NCI-H1694 (cell line): ENCODE data around the gene FRAS1.
"Not testable (repeated sequence)": the region's sequence is repeated elsewhere in the genome, so short reads cannot be mapped to it uniquely, and the experiment has no call there.

ENCODE experiments used
- DNase-seq: peaks from one replicate; lab custom pipeline; 2025; lab: John Stamatoyannopoulos, UW

Gene FRAS1

DNA sequence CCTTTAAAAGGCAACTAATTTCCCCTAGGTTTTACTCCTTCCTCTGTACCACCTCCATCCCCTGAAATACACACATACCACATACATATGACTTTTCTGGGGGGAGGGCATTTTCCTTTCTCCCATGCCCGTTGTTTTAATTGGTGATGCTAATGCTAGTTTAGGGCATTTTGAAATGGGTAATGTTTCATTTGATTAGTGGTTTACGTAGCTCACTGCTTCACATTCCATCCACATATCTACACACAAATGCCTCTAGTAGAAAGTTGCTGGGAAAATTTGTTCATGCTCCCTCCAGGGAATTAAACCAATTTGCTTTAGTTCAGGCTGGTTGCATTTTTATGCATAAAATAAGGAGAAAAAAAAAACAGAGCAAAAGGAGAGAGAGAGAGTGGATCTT, 231.2 kb downstream of the FRAS1 start:
- no peak for DNase-seq

DNA sequence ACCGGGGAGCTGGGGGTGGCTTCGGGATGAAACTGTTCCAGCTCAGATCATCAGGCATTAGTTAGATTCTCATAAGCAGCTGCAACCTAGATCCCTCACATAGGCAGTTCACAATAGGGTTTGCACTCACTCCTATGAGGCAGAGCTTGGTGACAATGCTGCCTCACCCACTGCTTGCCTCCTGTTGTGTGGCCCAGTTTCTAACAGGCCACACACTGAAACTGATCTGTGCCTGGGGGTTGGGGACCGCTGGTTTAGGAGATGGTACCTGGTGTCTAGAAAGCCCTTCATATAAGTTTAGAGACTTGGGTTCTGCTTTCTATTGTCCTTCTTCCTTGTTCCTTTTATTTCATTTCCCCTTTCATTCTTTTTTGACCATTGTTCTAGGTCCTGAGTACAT, 234.2 kb downstream of the FRAS1 start:
- DNase-seq: no peak

DNA sequence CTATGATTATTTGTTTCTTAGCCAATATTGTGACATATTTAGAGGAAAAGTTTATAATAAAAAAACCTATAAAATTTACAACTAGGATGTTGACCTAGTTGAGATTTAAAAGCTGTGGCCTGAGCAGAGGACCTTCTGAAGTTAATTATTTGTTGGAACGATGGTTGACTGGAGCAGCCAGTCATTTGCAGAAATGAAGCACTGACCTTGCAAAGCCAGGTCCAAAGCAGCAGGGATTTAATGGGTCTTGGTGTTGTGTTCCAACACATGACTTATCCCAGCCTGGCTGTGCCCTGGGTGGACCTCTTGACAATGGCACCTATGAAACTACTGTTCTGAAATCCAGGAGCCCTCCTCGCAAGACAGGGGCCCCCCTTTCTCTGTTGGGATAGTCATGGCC, 235.2 kb downstream of the FRAS1 start:
- no peak for DNase-seq

DNA sequence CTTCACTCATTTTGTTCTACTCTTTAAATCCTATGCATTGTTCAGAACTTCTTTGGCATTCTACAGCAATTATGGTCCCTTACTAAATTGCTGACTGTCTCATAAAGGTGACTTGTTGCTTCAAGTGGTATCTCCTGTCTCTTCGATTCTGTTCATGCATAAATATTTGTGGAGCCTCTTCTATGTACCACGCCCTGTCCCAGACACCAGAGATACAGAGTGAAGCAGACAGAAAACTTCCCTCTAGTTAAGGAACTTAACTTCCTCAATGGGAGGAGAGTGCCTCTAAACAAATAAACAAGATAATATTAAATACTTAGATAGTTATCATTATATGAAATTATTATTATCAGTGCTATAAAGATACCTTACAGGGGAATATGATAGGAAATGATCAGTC, 235.7 kb downstream of the FRAS1 start:
- no peak for DNase-seq

DNA sequence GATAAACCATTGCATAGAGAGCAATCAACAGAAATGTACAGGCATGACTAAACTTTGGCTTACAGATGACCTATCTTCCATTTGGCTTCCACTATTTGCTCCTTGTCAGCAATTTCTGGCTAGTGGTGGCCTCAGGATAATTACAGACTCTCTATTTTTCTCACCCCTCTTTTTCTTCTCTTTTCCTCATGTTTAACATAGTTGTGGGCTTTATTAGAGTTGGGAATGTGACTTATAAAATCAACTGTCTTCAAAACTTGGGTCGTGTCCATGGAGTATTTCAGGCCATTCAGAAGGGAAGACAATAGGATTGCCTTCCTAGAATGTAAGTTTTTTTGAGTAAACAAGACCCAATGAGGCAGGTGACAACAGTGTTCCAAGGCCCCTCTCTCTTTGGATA, 236.2 kb downstream of the FRAS1 start:
- DNase-seq: no peak

DNA sequence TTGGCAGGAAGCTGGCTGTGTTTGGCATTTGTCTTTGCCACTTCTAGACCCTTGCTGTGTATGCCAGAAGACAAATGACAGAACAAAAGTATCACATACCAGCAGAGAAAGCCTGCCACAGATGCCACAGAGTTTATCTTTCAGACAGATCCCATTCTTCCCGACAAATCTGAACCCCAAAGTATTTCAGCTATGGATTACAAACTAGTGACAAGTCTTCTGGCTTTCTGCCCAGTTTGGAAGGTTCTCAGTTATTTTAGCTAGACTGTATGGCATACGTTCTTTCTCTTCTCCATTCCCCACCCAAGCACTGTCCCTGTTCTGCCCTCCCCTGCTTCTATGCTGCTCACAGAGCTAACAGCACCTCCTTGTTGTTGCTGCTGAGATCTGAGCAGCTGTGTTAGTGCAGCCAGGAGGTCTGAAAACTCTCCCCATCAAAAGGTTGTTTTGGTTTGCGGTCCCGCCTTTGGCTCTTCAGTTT, 236.7 kb downstream of the FRAS1 start:
- DNase-seq: no peak

DNA sequence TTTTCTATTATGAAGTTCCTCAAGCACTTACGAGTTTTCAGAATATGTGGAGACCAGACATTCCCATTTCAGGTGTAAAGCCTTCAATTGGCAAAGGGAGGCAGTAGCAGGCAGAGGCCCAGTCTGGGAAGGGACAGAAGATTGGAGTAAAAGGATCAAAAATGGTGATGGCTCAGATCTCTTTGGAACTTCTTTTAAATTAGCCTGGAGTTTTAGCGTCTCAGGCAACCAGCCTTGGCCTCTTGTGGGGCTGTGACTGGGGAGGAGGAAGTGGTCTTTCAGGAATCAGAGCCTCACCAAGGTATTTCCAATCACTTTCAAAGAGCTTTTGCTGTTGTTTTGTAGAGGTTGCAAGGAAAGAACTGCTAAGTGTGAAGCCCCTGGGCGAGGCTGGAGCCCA, 239.1 kb downstream of the FRAS1 start:
- DNase-seq: no peak

DNA sequence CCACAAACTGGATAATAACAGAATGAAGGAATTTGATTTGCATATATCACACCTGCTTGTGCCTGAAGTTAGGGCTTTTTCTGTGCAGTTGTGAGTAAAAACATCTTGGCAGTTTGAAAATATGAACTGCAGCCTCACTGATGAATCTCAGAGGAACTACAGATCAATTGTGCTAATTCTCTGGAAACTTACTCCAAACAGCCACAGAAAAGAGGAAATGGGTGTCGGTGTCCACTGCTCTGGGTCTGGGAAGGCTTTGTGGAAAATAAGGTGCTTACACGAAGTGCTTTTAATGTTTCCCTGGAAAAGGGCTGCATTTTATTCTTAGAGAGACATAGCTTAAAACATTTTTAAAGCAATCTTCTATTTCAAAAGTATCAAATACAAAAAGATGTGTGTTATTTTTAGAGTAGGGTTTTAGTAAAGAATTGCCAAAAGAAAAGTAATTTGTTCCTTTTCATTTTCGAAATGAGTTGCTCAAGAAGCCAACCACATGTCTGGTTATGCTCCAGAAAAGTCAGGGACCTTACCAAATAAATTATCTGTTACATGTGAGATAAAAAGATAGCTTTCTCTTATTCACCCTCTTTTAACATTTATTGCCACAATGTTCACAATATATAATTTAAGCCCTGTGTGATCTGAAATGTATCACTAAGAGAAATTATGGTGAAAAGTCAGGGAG, 240.1 kb downstream of the FRAS1 start:
- no peak for DNase-seq

DNA sequence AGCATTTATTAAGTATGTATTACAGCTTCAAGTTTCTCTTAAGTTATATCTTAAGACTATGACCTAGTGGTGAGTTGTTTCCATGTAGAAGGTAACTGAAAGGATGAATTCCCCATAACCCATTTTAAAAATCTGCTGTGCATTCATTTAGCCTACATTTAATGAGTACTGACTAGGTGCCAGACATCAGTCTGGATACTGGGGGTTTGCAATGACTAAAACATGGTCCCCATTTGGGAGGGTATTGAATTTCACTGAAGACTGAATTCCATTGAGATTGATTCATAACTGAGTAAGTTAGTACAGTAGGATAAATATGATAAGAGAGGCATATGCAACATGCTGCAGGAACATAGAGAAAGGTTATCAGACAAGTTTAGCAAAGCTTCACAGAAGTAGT, 241.5 kb downstream of the FRAS1 start:
- DNase-seq: no peak

DNA sequence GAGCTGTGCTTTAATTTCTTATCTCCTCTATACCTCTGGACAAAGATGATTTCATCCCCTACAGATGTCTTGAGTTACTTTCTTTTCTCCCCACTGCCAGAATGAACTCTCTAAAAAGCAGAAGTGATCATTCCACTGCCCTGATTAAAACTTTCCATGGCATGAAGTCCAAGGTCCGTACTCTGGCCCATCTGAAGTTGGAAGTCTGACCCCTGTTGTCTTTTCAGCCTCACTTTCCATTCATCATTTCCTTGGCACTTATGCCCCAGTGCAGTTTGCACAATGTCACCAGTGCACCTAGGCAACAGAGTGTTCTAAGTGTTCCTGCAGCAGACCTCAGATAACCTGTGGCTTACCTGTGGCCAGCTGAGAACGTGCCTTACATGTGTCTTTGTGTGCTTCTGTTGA, 242.4 kb downstream of the FRAS1 start:
- DNase-seq: no peak

DNA sequence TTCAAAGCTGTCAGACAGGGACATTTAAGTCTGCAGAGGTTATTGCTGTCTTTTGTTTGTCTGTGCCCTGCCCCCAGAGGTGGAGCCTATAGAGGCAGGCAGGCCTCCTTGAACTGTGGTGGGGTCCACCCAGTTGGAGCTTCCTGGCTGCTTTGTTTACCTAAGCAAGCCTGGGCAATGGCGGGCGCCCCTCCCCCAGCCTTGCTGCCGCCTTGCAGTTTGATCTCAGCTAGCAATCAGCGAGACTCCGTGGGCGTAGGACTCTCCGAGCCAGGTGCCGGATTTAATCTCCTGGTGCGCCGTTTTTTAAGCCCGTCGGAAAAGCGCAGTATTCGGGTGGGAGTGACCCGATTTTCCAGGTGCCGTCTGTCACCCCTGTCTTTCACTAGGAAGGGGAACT, 250.1 kb downstream of the FRAS1 start:
- not testable (repeated sequence) for DNase-seq

DNA sequence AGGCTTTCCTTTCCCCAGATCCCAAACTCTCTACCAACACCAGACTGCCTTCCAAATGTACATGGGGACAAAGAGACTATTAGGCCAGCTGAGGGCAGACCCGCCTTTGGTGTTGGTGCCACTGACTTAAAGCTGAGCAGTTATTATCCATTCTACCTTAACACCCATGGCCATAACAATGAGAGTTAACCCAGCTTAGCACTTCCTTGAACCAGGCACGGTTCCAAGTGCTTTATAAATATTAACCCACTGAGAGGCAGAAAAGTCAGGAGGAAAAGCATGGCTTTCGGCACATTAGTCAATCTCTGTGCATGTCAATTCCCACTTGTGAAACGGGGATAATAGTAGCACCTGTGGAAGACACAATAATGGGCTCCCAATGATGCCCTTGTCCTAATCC, 251.4 kb downstream of the FRAS1 start:
- DNase-seq: no peak

DNA sequence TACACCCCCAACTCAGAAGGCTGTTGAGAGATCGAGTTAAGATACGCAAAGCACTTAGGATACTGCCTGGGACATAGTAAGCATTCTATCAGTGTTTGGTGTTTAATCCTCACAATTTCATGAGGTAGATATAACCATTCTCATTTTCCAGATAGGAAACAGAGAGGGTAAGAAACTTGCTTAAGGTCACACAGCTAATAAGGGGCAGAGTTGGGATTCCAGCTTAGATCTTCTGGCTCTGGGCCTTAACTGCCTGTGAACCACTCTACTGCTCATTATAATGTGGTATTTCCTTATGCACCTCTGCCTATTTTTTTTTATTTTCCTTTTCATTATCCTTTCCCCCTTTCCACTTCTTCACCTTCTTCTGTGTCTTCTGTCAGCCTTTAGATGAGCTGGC, 252.2 kb downstream of the FRAS1 start:
- DNase-seq: no peak

DNA sequence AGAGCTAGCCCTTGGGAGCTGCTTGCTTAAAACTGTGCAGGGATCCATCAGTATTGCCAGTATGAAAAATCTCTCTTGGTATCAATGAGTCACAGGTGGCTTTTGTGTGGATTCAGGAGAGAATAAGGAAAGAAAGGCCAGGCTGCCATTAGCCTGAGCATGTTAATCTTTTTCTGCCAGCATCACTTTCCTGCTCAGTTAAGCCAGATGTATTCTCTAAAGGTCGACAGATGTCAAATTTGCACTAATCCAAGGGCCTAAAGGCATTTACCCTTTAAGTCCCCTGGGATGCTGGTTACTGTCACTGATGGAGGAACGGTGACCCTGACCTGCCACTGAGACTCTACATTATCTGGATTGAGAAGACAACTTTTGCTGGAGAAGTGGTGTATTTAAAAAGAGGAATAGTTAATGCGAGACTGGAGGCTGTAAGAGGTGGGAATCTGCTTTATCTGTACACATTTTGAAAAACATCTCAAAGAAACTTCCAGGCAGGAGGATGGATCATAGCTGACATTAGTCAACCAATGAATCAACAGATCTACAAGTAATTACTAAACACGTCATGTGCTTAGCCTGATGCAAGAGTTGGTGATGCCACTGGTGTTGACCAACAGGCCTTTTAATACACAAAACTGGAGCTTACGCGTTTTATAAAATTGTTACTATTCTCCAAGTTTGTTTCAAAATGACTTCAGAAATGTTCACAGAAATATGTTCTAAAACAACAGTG, 253.1 kb downstream of the FRAS1 start:
- DNase-seq: no peak

DNA sequence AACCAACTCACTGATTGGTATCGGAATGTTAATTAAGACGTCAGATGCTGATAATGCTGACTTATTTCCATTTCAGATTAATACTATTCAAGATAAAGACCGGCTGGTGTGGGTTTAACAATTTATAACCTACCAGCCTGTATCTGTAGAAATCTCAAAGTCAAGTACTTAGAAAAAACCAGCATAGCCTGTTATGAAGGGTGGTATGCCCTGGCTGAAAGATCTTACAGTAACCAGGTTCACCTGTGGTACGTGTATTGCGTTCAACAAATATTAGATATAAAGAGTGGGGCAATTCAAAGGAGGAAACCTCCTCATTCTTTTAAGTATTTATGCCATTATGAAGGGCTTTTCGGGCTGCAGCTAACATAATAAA, 253.6 kb downstream of the FRAS1 start:
- DNase-seq: no peak

DNA sequence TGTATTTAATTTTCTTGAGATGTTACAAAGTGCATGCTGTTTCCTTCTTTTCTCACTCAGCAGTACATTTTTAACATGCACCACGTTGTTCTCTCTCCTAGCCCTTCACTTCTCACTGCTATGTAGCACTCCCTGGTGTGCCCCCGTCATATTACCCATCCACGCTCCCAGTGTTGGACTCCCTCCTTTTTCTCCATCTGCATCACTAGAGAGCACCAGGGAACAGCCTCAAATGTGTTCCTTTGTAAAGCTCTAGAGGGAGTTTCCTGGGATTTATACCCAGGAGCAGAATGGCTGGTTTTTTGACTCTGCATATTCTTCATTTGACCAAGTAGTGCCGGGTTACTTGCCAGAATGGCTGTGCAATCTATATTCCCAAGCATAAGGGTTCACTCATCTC, 254.2 kb downstream of the FRAS1 start:
- DNase-seq: no peak

DNA sequence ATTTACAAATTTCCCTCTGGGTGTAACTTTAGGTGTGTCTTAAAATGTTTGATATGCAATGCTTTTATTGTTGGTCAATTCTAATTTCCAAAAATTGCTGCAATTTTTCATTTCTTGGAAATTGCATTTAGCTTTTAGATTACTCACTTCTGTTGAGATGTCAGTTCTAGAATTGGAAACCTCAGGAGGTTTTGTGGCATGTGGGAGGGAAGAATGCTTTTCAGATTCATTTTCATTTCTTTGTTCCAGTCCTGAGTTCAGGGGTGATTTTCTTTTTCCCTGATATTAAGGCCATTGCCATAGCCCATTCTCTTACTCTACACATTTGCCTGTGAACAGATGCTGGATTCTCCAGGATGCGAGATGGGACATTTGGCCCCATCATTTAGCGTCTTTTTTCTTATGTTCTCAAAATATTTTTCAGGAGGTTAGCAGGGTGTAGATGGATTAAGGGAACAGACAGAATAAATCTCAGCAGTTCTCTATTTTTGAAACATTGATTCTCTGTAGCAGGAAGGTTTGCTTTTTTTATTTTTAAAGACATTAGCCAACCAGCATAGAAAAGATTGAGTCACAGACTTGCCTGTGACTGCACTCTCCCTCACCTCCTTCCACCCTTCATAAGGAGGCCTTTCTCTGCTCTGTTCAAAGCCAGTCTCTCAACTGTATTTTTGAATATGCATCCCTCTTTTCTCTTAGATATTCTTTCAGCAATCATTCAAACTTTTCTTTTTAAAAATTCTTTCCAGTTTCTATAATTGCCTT, 256.0 kb downstream of the FRAS1 start:
- DNase-seq: no peak

DNA sequence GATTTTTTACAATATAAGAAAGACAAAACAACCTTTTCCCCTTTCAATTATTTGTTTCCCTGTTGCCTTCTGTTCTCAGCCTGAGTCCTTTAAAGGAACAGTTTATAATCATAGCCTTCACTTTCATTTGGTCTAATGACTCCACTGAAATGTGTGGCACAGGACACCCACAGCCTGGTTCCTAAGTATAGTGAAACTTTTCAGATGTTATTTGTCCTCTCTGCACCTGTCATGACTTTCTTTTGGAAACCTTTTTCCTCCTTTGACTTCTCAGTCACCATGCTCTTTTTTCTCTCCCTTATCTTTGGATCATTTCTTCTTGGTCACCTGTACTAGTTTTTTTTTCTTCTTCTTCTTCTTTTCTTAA, 256.6 kb downstream of the FRAS1 start:
- DNase-seq: no peak

DNA sequence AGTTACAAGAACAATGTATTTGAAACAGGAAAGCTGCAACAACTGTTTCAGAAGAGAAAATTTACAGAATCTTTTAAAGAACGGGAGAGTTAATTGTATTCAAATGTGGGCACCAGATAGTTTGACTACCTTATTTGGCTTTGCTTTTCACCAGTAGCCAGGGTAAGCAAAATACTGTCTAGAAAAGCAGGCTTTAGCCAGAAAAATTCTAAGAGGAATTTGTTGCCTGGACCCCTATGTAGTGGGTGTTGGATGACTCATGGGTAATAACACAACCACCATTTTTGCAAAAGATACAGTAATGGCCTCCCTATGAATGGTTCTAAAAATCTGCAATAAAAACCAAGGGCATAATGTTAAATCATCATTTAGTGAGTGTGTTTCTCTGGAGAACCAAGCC, 261.0 kb downstream of the FRAS1 start:
- no peak for DNase-seq

DNA sequence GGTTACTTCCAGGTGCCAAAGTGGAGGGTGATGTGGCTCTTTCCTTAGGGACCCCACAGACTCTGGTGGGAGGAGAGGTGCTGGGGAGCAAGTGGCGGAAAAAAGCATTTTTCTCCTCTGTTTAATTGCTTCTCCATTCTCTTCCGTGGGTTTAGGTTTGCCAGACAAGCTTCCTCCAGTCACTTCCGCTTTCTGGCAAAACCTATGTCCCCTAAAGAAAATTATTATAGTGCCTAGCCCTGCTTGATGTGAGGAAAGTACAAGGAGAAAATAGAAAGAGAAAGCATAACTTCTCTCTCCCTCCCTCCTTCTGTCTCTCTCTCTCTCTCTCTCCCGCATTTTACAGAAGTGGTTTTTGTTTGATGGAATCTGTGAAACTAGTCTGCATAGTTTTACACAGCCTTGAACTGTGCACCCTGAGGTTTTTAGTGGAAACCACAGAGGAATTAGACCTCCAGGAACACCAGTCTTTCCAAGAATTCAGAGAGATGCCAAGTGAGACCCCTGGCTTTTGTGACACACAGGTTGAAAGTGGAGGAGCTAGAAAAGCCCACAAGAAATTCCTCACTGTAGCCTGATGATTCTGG, 263.3 kb downstream of the FRAS1 start:
- DNase-seq: no peak

DNA sequence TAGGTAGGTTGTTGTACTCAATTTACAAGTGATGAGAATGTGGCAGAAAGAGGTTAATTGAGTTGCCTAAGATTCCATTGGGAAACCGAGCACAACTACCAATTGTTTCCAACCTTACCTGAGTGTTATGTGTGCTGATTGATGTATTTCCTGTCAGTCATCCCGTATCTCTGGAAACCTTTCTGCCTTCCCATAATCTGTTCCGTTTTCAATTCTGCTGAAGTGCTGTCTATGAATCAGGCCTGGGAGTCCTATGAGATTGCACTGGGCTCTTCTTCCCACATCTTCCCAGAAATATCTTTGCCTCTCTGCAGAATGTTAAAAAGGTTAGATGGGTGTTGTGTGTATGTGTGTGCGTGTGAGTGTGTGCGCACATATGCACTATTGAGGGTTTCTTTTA, 264.9 kb downstream of the FRAS1 start:
- no peak for DNase-seq

DNA sequence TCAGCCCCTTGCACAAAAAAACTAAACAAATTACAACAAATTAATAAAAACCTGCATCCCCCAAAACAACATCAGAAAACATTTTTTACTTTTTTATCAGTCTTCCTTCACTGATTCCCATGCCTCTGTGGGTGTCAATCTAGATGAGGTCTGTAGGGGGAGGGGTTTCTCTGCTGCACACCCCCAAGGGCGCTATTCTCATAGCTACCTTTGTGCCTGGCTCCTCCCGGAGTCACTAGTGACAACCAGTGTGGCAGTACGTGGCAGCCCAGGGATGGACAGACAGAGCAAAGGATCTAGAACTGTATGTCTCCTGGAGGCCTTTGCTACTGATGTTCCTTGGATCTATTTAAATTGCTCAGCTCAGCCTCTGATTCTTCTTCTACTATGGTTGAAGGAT, 266.3 kb downstream of the FRAS1 start:
- DNase-seq: no peak

DNA sequence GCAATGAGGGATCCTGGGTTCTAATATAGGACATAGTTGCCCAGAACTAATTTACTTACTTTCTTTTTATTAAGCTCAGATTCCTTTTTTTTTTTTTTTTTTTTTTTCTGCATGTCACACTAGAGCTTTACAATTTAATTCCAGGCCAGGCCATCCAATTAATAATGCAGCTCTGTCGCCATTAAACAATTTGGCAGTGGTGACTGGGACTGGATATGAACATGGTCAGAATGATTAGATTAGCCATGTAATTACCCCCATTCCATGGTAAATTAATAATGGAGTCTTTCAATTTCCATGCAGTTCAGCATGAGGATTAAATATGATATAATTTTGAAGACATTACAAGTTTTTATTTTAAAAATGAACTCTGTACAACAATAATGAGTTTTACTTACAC, 267.5 kb downstream of the FRAS1 start:
- no peak for DNase-seq
